ENCODE results near the gene ADAMTS6. TPM values are rescaled to one million over a fixed set of nuclear protein-coding genes. Genes with fewer than 3 reads are reported as not detected.
A peak's percentile ranks its signal among the peaks of the same experiment; 100 is the strongest.

Gene ADAMTS6
- total RNA-seq, 1 donor, result 150 TPM

DNA sequence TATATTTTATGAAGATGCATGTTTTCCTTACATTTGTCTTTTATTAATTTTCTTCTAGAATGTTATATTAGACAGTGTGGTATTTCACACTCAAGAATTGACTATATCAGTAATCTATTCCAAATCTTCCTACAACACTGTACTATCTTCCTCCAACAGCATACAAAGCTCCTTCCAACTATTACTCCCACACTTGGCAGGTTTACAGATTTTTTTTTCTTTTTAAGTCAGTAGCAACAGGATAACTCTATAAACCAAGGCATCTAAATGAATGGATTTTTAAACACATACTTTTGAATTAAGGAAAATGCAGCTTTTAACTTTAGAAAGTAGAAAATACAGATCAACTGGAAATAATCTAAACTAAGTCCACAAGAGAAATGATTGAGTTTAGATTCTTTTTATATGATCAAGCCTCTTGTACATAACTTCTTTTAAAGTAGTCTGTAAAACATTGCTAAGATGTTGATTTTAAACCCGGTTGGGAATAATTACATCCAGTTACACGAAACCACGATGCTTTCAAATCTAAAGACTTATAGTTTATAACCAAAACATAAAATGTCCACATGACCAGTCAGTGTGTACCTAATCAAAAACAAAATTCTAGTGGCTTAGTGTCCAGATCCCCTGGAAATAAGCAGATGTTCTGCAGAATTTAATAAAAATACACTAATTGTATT lies 281.6 kb downstream of the ADAMTS6 start:
- Histone ChIP-seq H3K9me3 (ENCODE audit: low read depth, low read length) (no peaks in the 10 kb centered on the region), H3K27me3 (ENCODE audit: insufficient read depth, low read length) (no peaks in the 10 kb centered on the region), H3K36me3 (ENCODE audit: insufficient read depth, low read length) (peaks cover 34% of the 10 kb centered on the region), H3K79me2 (ENCODE audit: insufficient read depth, low read length) (peaks cover 14% of the 10 kb centered on the region), H3K27ac (ENCODE audit: low read depth, low read length) (peak overlapping the region; percentile 97), H3K4me1 (ENCODE audit: insufficient read depth, low read length) (peaks cover 65% of the 10 kb centered on the region), H3K4me3 (ENCODE audit: insufficient read depth, low read length) (no peak overlapping the region), H4K20me1 (ENCODE audit: insufficient read depth, low read length) (no peaks in the 10 kb centered on the region), H3K4me2 (ENCODE audit: insufficient read depth, low read length) (peak overlapping the region; percentile 6), H2AFZ (ENCODE audit: low read length) (no peak overlapping the region)
- DNase-seq (ENCODE audit: insufficient read length, low spot score, missing footprints), result no peak
- TF ChIP-seq, protein P1, sequence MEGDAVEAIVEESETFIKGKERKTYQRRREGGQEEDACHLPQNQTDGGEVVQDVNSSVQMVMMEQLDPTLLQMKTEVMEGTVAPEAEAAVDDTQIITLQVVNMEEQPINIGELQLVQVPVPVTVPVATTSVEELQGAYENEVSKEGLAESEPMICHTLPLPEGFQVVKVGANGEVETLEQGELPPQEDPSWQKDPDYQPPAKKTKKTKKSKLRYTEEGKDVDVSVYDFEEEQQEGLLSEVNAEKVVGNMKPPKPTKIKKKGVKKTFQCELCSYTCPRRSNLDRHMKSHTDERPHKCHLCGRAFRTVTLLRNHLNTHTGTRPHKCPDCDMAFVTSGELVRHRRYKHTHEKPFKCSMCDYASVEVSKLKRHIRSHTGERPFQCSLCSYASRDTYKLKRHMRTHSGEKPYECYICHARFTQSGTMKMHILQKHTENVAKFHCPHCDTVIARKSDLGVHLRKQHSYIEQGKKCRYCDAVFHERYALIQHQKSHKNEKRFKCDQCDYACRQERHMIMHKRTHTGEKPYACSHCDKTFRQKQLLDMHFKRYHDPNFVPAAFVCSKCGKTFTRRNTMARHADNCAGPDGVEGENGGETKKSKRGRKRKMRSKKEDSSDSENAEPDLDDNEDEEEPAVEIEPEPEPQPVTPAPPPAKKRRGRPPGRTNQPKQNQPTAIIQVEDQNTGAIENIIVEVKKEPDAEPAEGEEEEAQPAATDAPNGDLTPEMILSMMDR (IDR thresholded peaks at IDR 0.05; ENCODE audit: extremely low read depth, low read depth, low read length), result no peak

DNA sequence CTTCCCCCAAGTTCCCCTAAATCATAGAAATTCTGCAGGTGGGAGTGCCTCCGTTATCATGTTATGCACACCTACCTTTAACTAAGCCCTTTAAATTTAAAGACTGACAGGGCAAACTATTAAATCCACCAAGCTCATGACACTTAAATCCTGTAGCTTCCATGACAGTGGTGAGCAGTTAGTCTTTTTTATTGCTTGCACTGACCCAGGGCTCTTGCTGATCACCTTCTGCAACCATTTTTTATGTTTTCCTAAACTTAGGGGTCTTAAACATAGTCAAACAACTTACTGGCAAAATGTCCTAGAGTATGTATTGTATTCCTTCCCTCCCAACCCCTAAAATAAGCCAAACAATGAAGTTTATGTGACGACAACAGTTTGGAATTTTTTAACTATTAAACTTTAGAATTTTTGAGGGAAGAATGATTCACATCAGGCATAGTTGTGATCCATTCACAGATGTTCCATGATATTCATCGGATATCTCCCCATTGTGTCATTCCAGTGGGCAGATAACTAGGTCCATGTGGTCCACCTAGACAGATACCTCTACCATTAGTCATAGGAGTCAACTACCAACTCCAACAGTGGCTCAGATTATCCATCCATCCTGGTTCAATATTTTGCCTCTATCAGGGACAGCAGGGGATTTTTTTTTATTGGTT lies 283.1 kb downstream of the ADAMTS6 start:
- peaks cover 46% of the 10 kb centered on the region for H3K36me3 ChIP-seq (ENCODE audit: insufficient read depth, low read length)
- H2AFZ ChIP-seq (ENCODE audit: low read length), result no peak overlapping the region
- H4K20me1 ChIP-seq (ENCODE audit: insufficient read depth, low read length), result no peaks in the 10 kb centered on the region
- H3K27ac ChIP-seq (ENCODE audit: low read depth, low read length), result peak overlapping the region; percentile 97
- DNase-seq (ENCODE audit: insufficient read length, low spot score, missing footprints), result peak; percentile 38
- no peak overlapping the region for H3K4me3 ChIP-seq (ENCODE audit: insufficient read depth, low read length)
- H3K27me3 ChIP-seq (ENCODE audit: insufficient read depth, low read length), result no peaks in the 10 kb centered on the region
- TF ChIP-seq, protein P1 (IDR thresholded peaks at IDR 0.05; ENCODE audit: extremely low read depth, low read depth, low read length), result no peak
- peak overlapping the region; percentile 5 for H3K4me2 ChIP-seq (ENCODE audit: insufficient read depth, low read length)
- no peaks in the 10 kb centered on the region for H3K9me3 ChIP-seq (ENCODE audit: low read depth, low read length)
- H3K4me1 ChIP-seq (ENCODE audit: insufficient read depth, low read length), result peaks cover 54% of the 10 kb centered on the region
- H3K79me2 ChIP-seq (ENCODE audit: insufficient read depth, low read length), result peaks cover 23% of the 10 kb centered on the region

GRCh38 chr5:65197531-65198455 lies 283.9 kb downstream of the ADAMTS6 start:
- peaks cover 42% of the 10 kb centered on the region for H3K36me3 ChIP-seq (ENCODE audit: insufficient read depth, low read length)

More at GRCh38 chr5:65197531-65198455, 283.9 kb downstream of the ADAMTS6 start:
- peak overlapping the region; percentile 97 for H3K27ac ChIP-seq (ENCODE audit: low read depth, low read length)
- no peaks in the 10 kb centered on the region for H3K9me3 ChIP-seq (ENCODE audit: low read depth, low read length)
- peaks cover 46% of the 10 kb centered on the region for H3K4me1 ChIP-seq (ENCODE audit: insufficient read depth, low read length)
- DNase-seq (ENCODE audit: insufficient read length, low spot score, missing footprints), result no peak
- no peak overlapping the region for H3K4me3 ChIP-seq (ENCODE audit: insufficient read depth, low read length)
- TF ChIP-seq, protein P1 (IDR thresholded peaks at IDR 0.05; ENCODE audit: extremely low read depth, low read depth, low read length), result no peak
- no peak overlapping the region for H2AFZ ChIP-seq (ENCODE audit: low read length)
- H4K20me1 ChIP-seq (ENCODE audit: insufficient read depth, low read length), result no peaks in the 10 kb centered on the region
- H3K4me2 ChIP-seq (ENCODE audit: insufficient read depth, low read length), result peak overlapping the region; percentile 5
- no peaks in the 10 kb centered on the region for H3K27me3 ChIP-seq (ENCODE audit: insufficient read depth, low read length)
- H3K79me2 ChIP-seq (ENCODE audit: insufficient read depth, low read length), result peaks cover 23% of the 10 kb centered on the region
